DND-41 (cell line): Measurements from ENCODE around the gene NOS2.

Source experiments
- EZH2 ChIP-seq: IDR thresholded peaks from 3 replicates; pipeline ENCODE4 v1.6.1; 2012; ENCODE audit warnings: borderline replicate concordance, low read depth, mild to moderate bottlenecking, moderate library complexity, low read length, inconsistent platforms; ENCODE audit not compliant: severe bottlenecking
- TF ChIP-seq, protein P1 (sequence below): IDR thresholded peaks from 2 replicates; pipeline ENCODE4 v1.5.1; 2012; ENCODE audit warnings: borderline replicate concordance, low read length, moderate library complexity, mild to moderate bottlenecking; ENCODE audit not compliant: poor library complexity, severe bottlenecking; ENCODE audit errors: extremely low read depth

GRCh38 chr17:27800522-27800921 is at the start of gene NOS2:
- TF ChIP-seq, protein P1, sequence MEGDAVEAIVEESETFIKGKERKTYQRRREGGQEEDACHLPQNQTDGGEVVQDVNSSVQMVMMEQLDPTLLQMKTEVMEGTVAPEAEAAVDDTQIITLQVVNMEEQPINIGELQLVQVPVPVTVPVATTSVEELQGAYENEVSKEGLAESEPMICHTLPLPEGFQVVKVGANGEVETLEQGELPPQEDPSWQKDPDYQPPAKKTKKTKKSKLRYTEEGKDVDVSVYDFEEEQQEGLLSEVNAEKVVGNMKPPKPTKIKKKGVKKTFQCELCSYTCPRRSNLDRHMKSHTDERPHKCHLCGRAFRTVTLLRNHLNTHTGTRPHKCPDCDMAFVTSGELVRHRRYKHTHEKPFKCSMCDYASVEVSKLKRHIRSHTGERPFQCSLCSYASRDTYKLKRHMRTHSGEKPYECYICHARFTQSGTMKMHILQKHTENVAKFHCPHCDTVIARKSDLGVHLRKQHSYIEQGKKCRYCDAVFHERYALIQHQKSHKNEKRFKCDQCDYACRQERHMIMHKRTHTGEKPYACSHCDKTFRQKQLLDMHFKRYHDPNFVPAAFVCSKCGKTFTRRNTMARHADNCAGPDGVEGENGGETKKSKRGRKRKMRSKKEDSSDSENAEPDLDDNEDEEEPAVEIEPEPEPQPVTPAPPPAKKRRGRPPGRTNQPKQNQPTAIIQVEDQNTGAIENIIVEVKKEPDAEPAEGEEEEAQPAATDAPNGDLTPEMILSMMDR: no peak
- TF ChIP-seq EZH2: no peak
